Heart left ventricle (tissue), 16 donors: ENCODE data around the gene NAALADL2. TPM values are rescaled to one million over a fixed set of nuclear protein-coding genes. Genes with fewer than 3 reads are reported as not detected.

Experiments used
- ATAC-seq, 4 donors: fragments of 200-7000 bp; cut with Tn5 transposase; one replicate each; pipeline ENCODE4 v1.9.1; 2020 to 2022; ENCODE audit warnings: moderate library complexity in 4 of 4, mild to moderate bottlenecking in 3 of 4, moderate number of reproducible peaks in 1 of 4
- DNase-seq, 5 donors: peaks; one replicate each; pipeline ENCODE4 v3.0.0-alpha.2; 2020
- H3K27ac ChIP-seq, 12 donors: fragments of 200-600 bp; sonication (generic) in 4 of 12; one replicate each; pipeline versions ENCODE4 v1.5.0 to v1.8.0; 2016 to 2022; ENCODE audit warnings: mild to moderate bottlenecking in 2 of 12
- H3K27me3 ChIP-seq, 9 donors: fragments of 200-600 bp; sonication (generic) in 2 of 9; one replicate each; pipeline versions ENCODE4 v1.5.1 to v1.8.0; 2016 to 2022; ENCODE audit warnings: mild to moderate bottlenecking in 3 of 9
- H3K36me3 ChIP-seq, 9 donors: fragments of 200-600 bp; sonication (generic) in 2 of 9; one replicate each; pipeline versions ENCODE4 v1.5.0 to v1.8.0; 2018 to 2022; ENCODE audit warnings: mild to moderate bottlenecking in 2 of 9
- H3K4me1 ChIP-seq, 12 donors: fragments of 200-600 bp; sonication (generic) in 4 of 12; one replicate each; pipeline versions ENCODE4 v1.5.0 to v1.8.0; 2016 to 2022; ENCODE audit warnings: mild to moderate bottlenecking in 3 of 12
- H3K4me3 ChIP-seq, 12 donors: fragments of 200-600 bp; sonication (generic) in 4 of 12; one replicate each; pipeline versions ENCODE4 v1.5.0 to v1.8.0; 2017 to 2022; ENCODE audit warnings: mild to moderate bottlenecking in 9 of 12, moderate library complexity in 4 of 12
- H3K9me3 ChIP-seq, 12 donors: fragments of 200-600 bp; sonication (generic) in 4 of 12; one replicate each; pipeline versions ENCODE4 v1.5.0 to v1.8.0; 2016 to 2022; ENCODE audit warnings: mild to moderate bottlenecking in 1 of 12
- POLR2A ChIP-seq, 2 donors: fragments of 450-650 bp; IDR thresholded peaks; one replicate each; pipeline ENCODE4 v1.6.1; 2017; ENCODE audit warnings: antibody characterized with exemption in 2 of 2, mild to moderate bottlenecking in 2 of 2, moderate library complexity in 2 of 2
- WGBS, 4 donors: extraction: QIAGEN DNeasy Blood & Tissue Kit in 2 of 4; methylation state at CpG; one replicate each; pipeline versions ENCODE4 v1.1.5 to v1.1.7; 2013 to 2018; 5-methylcytosine and 5-hydroxymethylcytosine counted together
- intact Hi-C, 10 donors: fragments of 100-400 bp; cut with DNase I; formaldehyde crosslinking; loops; one replicate each; pipeline versions ENCODE4 v1.11.1 to v1.14.2; 2022
- polyA plus RNA-seq, 2 donors: library from polyadenylated mRNA; stranded (reverse); fragments of 200-250 nt; gene quantifications; one replicate each; pipeline ENCODE4 v1.2.3, GENCODE V29; 2013
- total RNA-seq, 9 donors: library from RNA; depleted of rRNA in 2 of 9; stranded (reverse); fragments of >200 nt in 2 of 9; fragmentation: NEBNext Ultra II Directional in 3 of 9; extraction: Animal tissue kit (Norgen Biotek cat#: 25700) in 3 of 9; gene quantifications; one replicate each; pipeline versions ENCODE4 v1.1.0 to v1.2.4, GENCODE V29; 2016 to 2023
- TF ChIP-seq, protein P1 (sequence below), 12 donors: fragments of 200-600 bp; sonication (generic) in 4 of 12; IDR thresholded peaks; one replicate each; pipeline versions ENCODE4 v1.5.0 to v1.8.0; 2018 to 2022; ENCODE audit warnings: antibody characterized with exemption in 12 of 12, mild to moderate bottlenecking in 5 of 12
- donor health status: ischemic (EF 13 %, LVEDD 7.1; RV severe dilation, severe dysfunction).
- donor health status: healthy with polysubstance abuse.
- donor health status: DM: no; HTN: yes; CAD: no.
- donor health status: DM: no; HTN: no; CAD: no.
- donor health status: ischemic (EF 25% LVEDD 6.9; RV normal size, moderate dysfunction).
- donor health status: ischemic (EF 25% LVEDD 5.7; RV mildly dilated, moderate dysfunction).
- donor health status: healthy.
- donor health status: DM: yes; HTN: yes; CAD: no.
- donor health status: ischemic (EF 35%, LVEDD 5.7; RV mildly dilated, moderate dysfunction).
- donor health status: nonischemic (EF 11% LVEDD 7.7; RV severe dilation, severe dysfunction).
- donor health status: DM: yes; HTN: yes; CAD: no.
- donor health status: PGD.
- donor health status: ischemic (EF 29% LVEDD 5.4; RV normal size, mild dysfunction).
- donor health status: nonischemic (EF 23%, LVEDD 6.1; RV moderate dilation, normal function).

The NAALADL2 gene
- total and polyA plus RNA-seq, 11 donors, result 0.23 to 8.5 (median 3.0) TPM

DNA sequence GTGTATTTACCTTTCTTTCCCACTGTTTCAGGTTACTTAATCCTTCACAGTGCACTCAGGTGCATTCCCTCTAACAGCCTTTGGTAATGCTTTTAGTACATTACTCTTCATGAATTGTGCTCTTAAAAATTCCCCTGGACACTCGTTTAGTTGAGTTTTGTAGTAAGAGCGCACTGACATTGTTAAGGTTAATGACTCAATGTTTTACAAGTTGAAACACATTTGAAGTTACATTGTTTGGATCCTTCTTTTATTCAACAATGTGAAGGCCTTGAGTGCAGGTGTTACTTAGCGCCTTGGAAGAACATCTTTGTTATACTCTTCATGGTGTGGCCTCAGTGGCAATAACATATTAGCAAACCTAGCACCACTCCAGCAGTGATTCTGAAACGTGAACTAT lies 739.6 kb downstream of the NAALADL2 start:
- Histone ChIP-seq H3K9me3 (peaks cover 0 to 18% (median 3%) of the 10 kb centered on the region in 12 donors), H3K36me3 (no peaks in the 10 kb centered on the region), H3K27ac (no peak overlapping the region), H3K4me3 (no peak overlapping the region), H3K27me3 (no peaks in the 10 kb centered on the region), H3K4me1 (no peaks in the 10 kb centered on the region)
- ATAC-seq, result no peak
- 86 to 91% (median 89%) methylated on average over 4 of the region's 4 CpGs for WGBS, 4 donors
- TF ChIP-seq, protein P1, sequence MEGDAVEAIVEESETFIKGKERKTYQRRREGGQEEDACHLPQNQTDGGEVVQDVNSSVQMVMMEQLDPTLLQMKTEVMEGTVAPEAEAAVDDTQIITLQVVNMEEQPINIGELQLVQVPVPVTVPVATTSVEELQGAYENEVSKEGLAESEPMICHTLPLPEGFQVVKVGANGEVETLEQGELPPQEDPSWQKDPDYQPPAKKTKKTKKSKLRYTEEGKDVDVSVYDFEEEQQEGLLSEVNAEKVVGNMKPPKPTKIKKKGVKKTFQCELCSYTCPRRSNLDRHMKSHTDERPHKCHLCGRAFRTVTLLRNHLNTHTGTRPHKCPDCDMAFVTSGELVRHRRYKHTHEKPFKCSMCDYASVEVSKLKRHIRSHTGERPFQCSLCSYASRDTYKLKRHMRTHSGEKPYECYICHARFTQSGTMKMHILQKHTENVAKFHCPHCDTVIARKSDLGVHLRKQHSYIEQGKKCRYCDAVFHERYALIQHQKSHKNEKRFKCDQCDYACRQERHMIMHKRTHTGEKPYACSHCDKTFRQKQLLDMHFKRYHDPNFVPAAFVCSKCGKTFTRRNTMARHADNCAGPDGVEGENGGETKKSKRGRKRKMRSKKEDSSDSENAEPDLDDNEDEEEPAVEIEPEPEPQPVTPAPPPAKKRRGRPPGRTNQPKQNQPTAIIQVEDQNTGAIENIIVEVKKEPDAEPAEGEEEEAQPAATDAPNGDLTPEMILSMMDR (IDR thresholded peaks at IDR 0.05), result no peak
- no peak for TF ChIP-seq POLR2A (IDR thresholded peaks at IDR 0.05)
- intact Hi-C loops, result no loop called here
- DNase-seq, result no peak

DNA sequence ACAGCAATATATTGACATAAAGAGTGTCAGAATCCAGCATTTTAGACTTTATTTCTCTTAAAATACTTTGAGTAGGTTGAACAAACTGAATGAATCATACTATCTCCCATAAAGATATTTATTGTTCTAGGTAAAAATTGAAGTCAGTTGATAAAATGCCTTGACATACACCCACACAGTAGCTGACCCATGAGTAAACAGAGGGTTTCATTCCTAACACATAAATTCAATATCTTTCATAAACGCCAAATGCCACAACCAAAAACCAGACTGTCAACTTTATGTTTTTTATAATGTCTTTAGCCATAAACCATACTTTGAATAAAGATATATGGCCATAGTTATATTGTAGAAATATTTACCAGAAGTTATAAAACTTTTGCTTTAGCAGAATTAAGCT lies 742.4 kb downstream of the NAALADL2 start:
- no peak for DNase-seq
- H3K27ac ChIP-seq, result no peak overlapping the region
- peaks cover 0 to 10% (median 0%) of the 10 kb centered on the region in 12 donors for H3K9me3 ChIP-seq
- no peak for TF ChIP-seq POLR2A (IDR thresholded peaks at IDR 0.05)
- TF ChIP-seq, protein P1 (IDR thresholded peaks at IDR 0.05), result no peak
- no peak overlapping the region for H3K4me3 ChIP-seq
- no peaks in the 10 kb centered on the region for H3K4me1 ChIP-seq
- H3K36me3 ChIP-seq, result no peaks in the 10 kb centered on the region
- 65 to 82% (median 74%) methylated on average over 1 of the region's 1 CpG for WGBS, 4 donors
- H3K27me3 ChIP-seq, result no peaks in the 10 kb centered on the region
- intact Hi-C loops, result no loop called here
- ATAC-seq, result no peak

DNA sequence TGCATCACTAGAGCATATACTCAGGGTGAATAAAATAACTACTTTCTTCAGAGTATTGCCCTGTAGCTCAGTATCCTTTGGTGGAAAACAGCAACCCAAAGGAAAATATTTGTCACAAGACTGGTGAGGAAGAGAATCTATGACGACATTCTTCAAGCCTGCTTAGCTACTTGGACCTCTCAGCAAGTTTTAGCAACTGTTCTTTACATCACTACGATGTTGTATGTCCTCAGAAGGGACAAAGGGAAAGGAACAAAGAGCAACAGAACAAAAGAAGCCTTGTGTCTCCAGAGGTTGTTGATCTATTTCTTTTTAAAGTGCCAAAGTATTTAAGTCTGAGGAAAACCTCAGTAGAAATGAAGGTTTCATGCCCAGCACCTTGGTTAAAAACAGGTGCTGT lies 746.7 kb downstream of the NAALADL2 start:
- no peak overlapping the region for H3K27ac ChIP-seq
- intact Hi-C loops, result no loop called here
- DNase-seq (no peak), ATAC-seq (no peak)
- H3K36me3 ChIP-seq, result no peaks in the 10 kb centered on the region
- no peaks in the 10 kb centered on the region for H3K27me3 ChIP-seq
- TF ChIP-seq, protein P1 (IDR thresholded peaks at IDR 0.05), result no peak
- 40 to 48% (median 42%) methylated on average over 2 of the region's 2 CpGs for WGBS, 4 donors
- peaks cover 0 to 10% (median 0%) of the 10 kb centered on the region in 12 donors for H3K9me3 ChIP-seq
- no peaks in the 10 kb centered on the region for H3K4me1 ChIP-seq
- H3K4me3 ChIP-seq, result no peak overlapping the region

DNA sequence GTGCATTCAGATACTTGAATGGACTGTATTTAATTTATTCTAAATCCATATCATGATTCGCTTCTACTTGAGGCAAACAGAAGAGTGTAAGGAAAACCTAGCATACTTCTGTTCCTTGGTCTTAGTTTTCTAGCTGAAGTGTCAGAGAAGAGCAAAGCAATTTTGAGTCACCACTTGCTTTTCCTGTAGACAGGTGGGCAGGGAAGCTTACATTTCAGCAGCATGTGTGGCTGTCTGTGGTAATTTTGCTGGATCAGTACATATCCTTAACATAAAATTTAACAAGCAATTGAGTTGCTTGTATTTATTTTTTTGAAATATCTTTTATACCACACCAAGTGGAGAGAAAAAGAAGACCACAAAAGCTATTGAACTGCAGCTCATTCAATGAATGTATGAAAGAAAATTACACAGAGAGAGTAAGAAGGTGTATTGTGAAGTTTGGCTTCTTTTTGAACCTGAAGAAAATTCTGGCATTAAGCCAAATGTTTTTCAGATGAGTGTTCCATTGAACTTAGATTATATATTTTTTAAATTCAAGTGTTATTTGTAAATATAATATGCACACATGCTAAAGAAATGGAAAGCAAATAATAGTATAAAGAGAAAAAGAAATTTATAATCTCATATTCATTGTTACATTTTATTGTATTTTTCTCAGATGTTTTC lies 747.6 kb downstream of the NAALADL2 start:
- WGBS, 4 donors, result 82 to 96% (median 92%) methylated on average over 1 of the region's 1 CpG
- Histone ChIP-seq H3K27me3 (no peaks in the 10 kb centered on the region), H3K4me1 (no peaks in the 10 kb centered on the region), H3K27ac (no peak overlapping the region), H3K9me3 (peaks cover 0 to 10% (median 0%) of the 10 kb centered on the region in 12 donors), H3K36me3 (no peaks in the 10 kb centered on the region), H3K4me3 (no peak overlapping the region)
- intact Hi-C loops, result no loop called here
- DNase-seq (no peak), ATAC-seq (no peak)
- no peak for TF ChIP-seq POLR2A (IDR thresholded peaks at IDR 0.05)
- TF ChIP-seq, protein P1 (IDR thresholded peaks at IDR 0.05), result no peak
